Activated T-cell treated with anti-CD3 and anti-CD28 coated beads, Interleukin-2, amount 50 U/mL, for 72 hours (primary cell): Measurements from ENCODE around the gene S100A7A. TPM values are rescaled to one million over a fixed set of nuclear protein-coding genes. Genes with fewer than 3 reads are reported as not detected.
"Not testable (repeated sequence)": the region's sequence is repeated elsewhere in the genome, so short reads cannot be mapped to it uniquely, and the experiment has no call there.

ENCODE experiments used
- ATAC-seq, 2 donors: fragments of 150-1000 bp; cut with Tn5 transposase; replicated peaks in 1 of 2; 2 replicates each; pipeline ENCODE4 v1.10.0; 2021; ENCODE audit warnings: moderate library complexity in 2 of 2, mild to moderate bottlenecking in 1 of 2
- DNase-seq, 2 donors: peaks; one replicate each; pipeline ENCODE4 v3.0.0; 2021 to 2022; ENCODE audit warnings: mixed read lengths in 1 of 2
- H3K27ac Mint-ChIP-seq: one replicate; pipeline ENCODE4 v1.8.0; 2022; ENCODE audit warnings: mild to moderate bottlenecking, moderate library complexity, mixed read lengths
- H3K27me3 Mint-ChIP-seq: one replicate; pipeline ENCODE4 v1.8.0; 2022; ENCODE audit warnings: low read depth, mixed read lengths
- H3K36me3 Mint-ChIP-seq, 2 donors: one replicate each; pipeline ENCODE4 v1.8.0; 2022; ENCODE audit warnings: mixed read lengths in 2 of 2, mild to moderate bottlenecking in 1 of 2; ENCODE audit not compliant: insufficient read depth in 2 of 2
- H3K4me1 Mint-ChIP-seq: one replicate; pipeline ENCODE4 v1.8.0; 2022; ENCODE audit warnings: low read depth, mixed read lengths
- H3K4me3 Mint-ChIP-seq, 2 donors: one replicate each; pipeline ENCODE4 v1.8.0; 2022; ENCODE audit warnings: mild to moderate bottlenecking in 2 of 2, mixed read lengths in 2 of 2, moderate library complexity in 2 of 2
- H3K9me3 Mint-ChIP-seq, 2 donors: one replicate each; pipeline ENCODE4 v1.8.0; 2022; ENCODE audit warnings: mixed read lengths in 2 of 2
- total RNA-seq, 2 donors: library from RNA; stranded (reverse); gene quantifications; one replicate each; pipeline ENCODE4 v1.2.3, GENCODE V29; 2022

Gene S100A7A
- total RNA-seq, 2 donors from 2014 or later = not detected

- H3K27ac Mint-ChIP-seq, H3K4me3 Mint-ChIP-seq, ATAC-seq, H3K9me3 Mint-ChIP-seq, H3K36me3 Mint-ChIP-seq, H3K4me1 Mint-ChIP-seq, DNase-seq: not testable (repeated sequence)
- peaks cover 33% of the 10 kb centered on the region for H3K27me3 Mint-ChIP-seq
Measured at GRCh38 chr1:153462741-153463140, 46.4 kb downstream of the S100A7A start.

DNA sequence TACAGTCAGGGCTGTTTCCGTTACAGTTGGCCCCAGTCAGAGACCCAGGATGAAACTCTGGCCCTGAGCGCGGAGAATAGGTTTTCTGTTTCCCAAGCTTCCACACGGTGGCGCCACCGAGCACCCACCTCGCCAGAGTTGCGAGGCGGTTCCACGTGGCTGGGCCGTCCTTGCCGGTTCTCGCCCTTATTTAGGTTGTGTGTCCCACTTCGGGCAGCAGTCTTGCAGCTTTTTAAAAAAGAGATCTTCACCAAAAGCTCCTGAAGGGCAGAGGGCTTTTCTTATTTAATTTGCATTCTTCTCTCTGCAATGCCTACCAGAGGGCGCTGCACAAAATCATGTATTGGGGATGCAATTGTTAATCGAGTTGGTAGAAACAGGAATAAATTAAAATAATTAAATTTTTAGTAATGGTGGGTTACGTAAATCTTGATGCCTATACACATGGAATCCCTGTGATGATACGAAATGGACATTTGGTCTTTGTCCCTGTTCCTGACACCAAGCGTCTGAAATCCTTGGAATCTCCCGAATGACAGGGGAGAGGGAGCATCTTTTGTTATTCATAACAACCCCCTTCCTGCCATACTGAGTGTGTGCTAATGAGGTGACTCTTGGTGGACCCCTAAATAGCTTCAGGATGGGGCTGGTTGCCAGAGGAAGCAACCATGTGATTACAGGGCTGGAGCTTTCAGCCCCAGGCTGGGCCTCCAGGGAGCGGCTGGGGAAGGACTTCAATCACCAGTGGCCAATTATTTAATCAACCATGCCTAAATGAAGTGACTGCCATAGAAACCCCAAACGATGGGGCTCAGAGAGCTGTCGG is 49.7 kb downstream of the S100A7A start:
- DNase-seq = peak; percentile 61 to 78
- peaks cover 54% of the 10 kb centered on the region for H3K27me3 Mint-ChIP-seq
- peaks cover 0 to 2% of the 10 kb centered on the region in 2 donors for H3K36me3 Mint-ChIP-seq
- H3K27ac Mint-ChIP-seq = no peak overlapping the region
- peaks cover 4% of the 10 kb centered on the region for H3K4me1 Mint-ChIP-seq
- peak; percentile 62 to 74 for ATAC-seq
- H3K4me3 Mint-ChIP-seq = no peak overlapping the region
- peaks cover 0 to 8% of the 10 kb centered on the region in 2 donors for H3K9me3 Mint-ChIP-seq

GRCh38 chr1:153466908-153467307 is 50.6 kb downstream of the S100A7A start:
- Mint-ChIP-seq H3K4me1 (peaks cover 4% of the 10 kb centered on the region), H3K36me3 (peaks cover 0 to 2% of the 10 kb centered on the region in 2 donors), H3K27me3 (peaks cover 56% of the 10 kb centered on the region), H3K4me3 (no peak overlapping the region), H3K27ac (no peak overlapping the region), H3K9me3 (peaks cover 0 to 8% of the 10 kb centered on the region in 2 donors)
- ATAC-seq (no peak), DNase-seq (no peak)

- Mint-ChIP-seq H3K27ac (no peak overlapping the region), H3K4me1 (peaks cover 4% of the 10 kb centered on the region), H3K9me3 (peaks cover 4 to 18% of the 10 kb centered on the region in 2 donors), H3K36me3 (peaks cover 10% of the 10 kb centered on the region in 2 donors), H3K27me3 (peaks cover 40% of the 10 kb centered on the region), H3K4me3 (no peak overlapping the region)
- ATAC-seq (peak in 1 of 2 donors; percentile 48), DNase-seq (no peak)
Measured at GRCh38 chr1:153470707-153471106, 54.4 kb downstream of the S100A7A start.

Other genes with a start within 250 kb of the S100A7A start
- gene LELP1, start 213.1 kb upstream of the S100A7A start, total RNA-seq = not detected
- gene PRR9, start 198.9 kb upstream of the S100A7A start, total RNA-seq = not detected
- gene LORICRIN, start 156.8 kb upstream of the S100A7A start, total RNA-seq = under 1 TPM in 1 of 2 donors, not detected in 1; 0.46 TPM
- gene PGLYRP3, start 103.6 kb upstream of the S100A7A start, total RNA-seq = not detected
- gene PGLYRP4, start 67.7 kb upstream of the S100A7A start, total RNA-seq = under 1 TPM; 0.21 to 0.29 TPM
- not detected for gene S100A9, start 58.7 kb upstream of the S100A7A start, total RNA-seq
- gene S100A12, start 40.9 kb upstream of the S100A7A start, total RNA-seq = not detected
- not detected for gene S100A8, start 25.4 kb upstream of the S100A7A start, total RNA-seq
- gene S100A7, start 44.1 kb downstream of the S100A7A start, total RNA-seq = not detected
- gene S100A6, start 119.5 kb downstream of the S100A7A start, total RNA-seq = 100 to 1,000 TPM; 219 to 358 TPM
- 1 to 10 TPM; 2.8 to 4.4 TPM for gene S100A5, start 124.4 kb downstream of the S100A7A start, total RNA-seq
- gene S100A4, start 129.3 kb downstream of the S100A7A start, total RNA-seq = 100 to 1,000 TPM in 1 of 2 donors, 10 to 100 TPM in 1; 96.1 to 198 TPM
- gene S100A3, start 132.7 kb downstream of the S100A7A start, total RNA-seq = not detected
- 1 to 10 TPM; 1.7 to 5.0 TPM for gene S100A2, start 149.3 kb downstream of the S100A7A start, total RNA-seq
- not detected for gene S100A16, start 196.6 kb downstream of the S100A7A start, total RNA-seq
- gene S100A14, start 199.8 kb downstream of the S100A7A start, total RNA-seq = 1 to 10 TPM in 1 of 2 donors, under 1 TPM in 1; 0.26 to 1.4 TPM
- gene S100A13, start 211.0 kb downstream of the S100A7A start, total RNA-seq = 10 to 100 TPM; 13.5 to 16.4 TPM
- gene S100A1, start 211.9 kb downstream of the S100A7A start, total RNA-seq = not detected
- 100 to 1,000 TPM in 1 of 2 donors, 10 to 100 TPM in 1; 95.8 to 107 TPM for gene CHTOP, start 217.5 kb downstream of the S100A7A start, total RNA-seq
- 10 to 100 TPM; 31.1 to 31.8 TPM for gene SNAPIN, start 242.2 kb downstream of the S100A7A start, total RNA-seq